ENCODE results near the gene RER1. TPM values are rescaled to one million over a fixed set of nuclear protein-coding genes. Genes with fewer than 3 reads are reported as not detected.

RER1 gene
- total RNA-seq, 4 donors from 2014 or later: 73.5 to 101 (median 83.7) TPM

- H3K9me3 ChIP-seq: no peaks in the 10 kb centered on the region
- intact Hi-C loops (cut with DNase I): no loop called here
- 40 to 43% methylated on average over 5 to 8 of the region's 13 CpGs for WGBS, 2 donors
Measured at GRCh38 chr1:2433196-2433595, 41.6 kb downstream of the RER1 start.

DNA sequence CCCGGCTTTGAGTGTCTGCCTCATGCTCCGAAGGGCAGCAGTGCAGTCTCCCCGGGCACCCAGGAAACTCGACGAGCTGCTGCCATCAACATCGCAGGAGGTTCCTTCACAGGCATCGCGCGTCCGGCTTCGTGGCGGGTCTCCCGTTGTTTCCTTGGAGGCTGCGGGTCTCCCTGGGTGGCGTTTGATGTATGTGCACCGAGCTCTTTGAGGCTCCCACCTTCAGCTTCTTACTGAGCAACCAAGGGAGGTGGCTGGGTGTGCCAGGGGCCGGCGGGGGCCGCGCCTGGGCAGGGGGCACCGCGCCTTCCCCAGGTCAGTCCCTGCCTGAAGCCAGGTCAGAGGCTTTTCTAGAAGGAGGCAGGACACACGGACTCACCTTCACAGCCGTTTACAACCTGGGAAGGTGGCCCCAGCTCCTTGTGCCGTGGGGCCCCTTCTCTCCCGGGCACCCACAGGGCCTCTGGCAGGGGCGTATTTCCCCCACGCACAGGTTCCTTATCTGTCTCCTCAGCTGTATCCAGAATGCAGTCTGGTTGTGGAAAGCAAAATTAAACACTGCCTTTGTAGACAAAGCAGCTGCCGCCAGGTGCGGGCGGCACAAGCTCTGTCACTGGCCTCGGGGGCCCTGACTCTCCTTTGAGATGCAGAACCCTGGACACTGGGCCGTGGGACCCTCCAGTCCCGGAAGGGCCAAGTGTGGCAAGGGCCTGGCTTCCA lies 42.5 kb downstream of the RER1 start:
- no peaks in the 10 kb centered on the region for H3K27me3 ChIP-seq
- H3K9me3 ChIP-seq: no peaks in the 10 kb centered on the region
- 69 to 80% methylated on average over 13 to 26 of the region's 34 CpGs for WGBS, 2 donors
- TF ChIP-seq CTCF (IDR thresholded peaks at IDR 0.05) (no peak), POLR2A (IDR thresholded peaks at IDR 0.05) (no peak)
- intact Hi-C loops (cut with DNase I): no loop called here
- H3K4me1 ChIP-seq: peaks cover 0 to 10% of the 10 kb centered on the region in 2 donors
- H3K27ac ChIP-seq: no peak overlapping the region
- H3K4me3 ChIP-seq (replicated peaks in 1 of 3): no peak overlapping the region
- H3K36me3 ChIP-seq: no peaks in the 10 kb centered on the region
- DNase-seq: no peak

More at GRCh38 chr1:2433196-2433595, 41.6 kb downstream of the RER1 start:
- no peak overlapping the region for H3K27ac ChIP-seq
- H3K27me3 ChIP-seq: no peaks in the 10 kb centered on the region
- TF ChIP-seq CTCF (IDR thresholded peaks at IDR 0.05): no peak
- no peak for TF ChIP-seq POLR2A (IDR thresholded peaks at IDR 0.05)
- H3K4me3 ChIP-seq (replicated peaks in 1 of 3): no peak overlapping the region
- DNase-seq: peak in 1 of 2 donors; percentile 17
- no peaks in the 10 kb centered on the region for H3K36me3 ChIP-seq
- peaks cover 0 to 10% of the 10 kb centered on the region in 2 donors for H3K4me1 ChIP-seq

DNA sequence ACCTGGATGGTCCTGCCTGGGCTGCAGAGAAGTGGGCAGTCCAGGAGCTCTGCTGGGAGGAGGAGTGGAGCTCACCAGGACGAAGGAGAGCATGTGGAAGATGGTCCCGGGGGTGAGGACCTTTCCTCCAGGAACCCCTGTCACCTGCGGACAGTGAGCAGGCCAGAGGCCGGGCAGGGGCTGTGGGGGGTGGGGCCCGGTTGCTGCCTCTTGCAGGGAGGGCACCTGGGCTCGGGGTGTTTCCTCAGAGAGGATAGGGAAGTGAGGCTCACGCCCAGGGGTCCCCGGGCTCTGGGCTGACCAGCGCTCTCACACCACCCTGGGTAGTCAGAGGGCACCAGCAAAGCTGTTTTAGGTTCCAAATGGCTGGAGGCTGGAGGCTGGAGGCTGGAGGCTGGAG lies 43.5 kb downstream of the RER1 start:
- H3K27ac ChIP-seq: no peak overlapping the region
- WGBS, 2 donors: 60 to 71% methylated on average over 5 to 9 of the region's 9 CpGs
- no peak overlapping the region for H3K4me3 ChIP-seq (replicated peaks in 1 of 3)
- peaks cover 0 to 10% of the 10 kb centered on the region in 2 donors for H3K4me1 ChIP-seq
- H3K36me3 ChIP-seq: no peaks in the 10 kb centered on the region
- H3K27me3 ChIP-seq: no peaks in the 10 kb centered on the region
- no peak for TF ChIP-seq POLR2A (IDR thresholded peaks at IDR 0.05)
- TF ChIP-seq CTCF (IDR thresholded peaks at IDR 0.05): no peak
- no peaks in the 10 kb centered on the region for H3K9me3 ChIP-seq
- intact Hi-C loops (cut with DNase I): no loop called here
- DNase-seq: no peak

DNA sequence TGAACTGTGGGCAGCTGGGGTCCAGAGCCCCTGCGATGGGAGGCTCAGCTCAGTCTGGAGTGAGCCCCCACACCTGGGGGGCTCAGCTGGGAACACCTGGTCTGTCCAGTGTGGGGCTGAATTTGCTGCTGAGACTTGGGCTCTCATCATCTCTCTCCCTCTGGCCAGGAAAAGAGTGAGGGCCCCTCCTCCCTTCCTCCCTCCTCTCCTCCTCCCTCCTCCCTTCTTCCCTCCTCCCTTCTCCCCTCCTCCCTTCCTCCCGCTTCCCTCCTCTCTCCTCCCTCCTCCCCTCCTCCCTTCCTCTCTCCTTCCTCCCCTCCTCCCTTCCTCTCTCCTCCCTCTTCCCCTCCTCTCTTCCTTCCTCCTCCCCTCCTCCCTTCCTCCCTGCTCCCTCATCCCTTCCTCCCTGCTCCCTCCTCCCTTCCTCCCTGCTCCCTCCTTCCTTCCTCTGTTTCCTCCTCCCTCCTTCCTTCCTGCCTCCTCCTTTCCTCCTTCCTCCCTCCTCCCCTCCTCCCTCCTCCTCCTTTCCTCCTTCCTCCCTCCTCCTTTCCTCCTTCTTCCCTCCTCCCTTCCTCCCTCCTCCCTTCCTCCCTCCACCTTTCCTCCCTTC lies 44.2 kb downstream of the RER1 start:
- Histone ChIP-seq H3K36me3 (no peaks in the 10 kb centered on the region), H3K4me3 (replicated peaks in 1 of 3) (no peak overlapping the region), H3K27ac (no peak overlapping the region), H3K27me3 (no peaks in the 10 kb centered on the region), H3K9me3 (no peaks in the 10 kb centered on the region), H3K4me1 (peaks cover 0 to 10% of the 10 kb centered on the region in 2 donors)
- no peak for TF ChIP-seq POLR2A (IDR thresholded peaks at IDR 0.05)
- WGBS, 2 donors: 78 to 89% methylated on average over 2 of the region's 2 CpGs
- intact Hi-C loops (cut with DNase I): no loop called here
- DNase-seq: no peak

- H3K36me3 ChIP-seq: no peaks in the 10 kb centered on the region
- TF ChIP-seq CTCF (IDR thresholded peaks at IDR 0.05) (no peak), POLR2A (IDR thresholded peaks at IDR 0.05) (no peak)
- WGBS, 2 donors: 100% methylated on average over 1 to 3 of the region's 7 CpGs
- H3K4me1 ChIP-seq: peaks cover 0 to 10% of the 10 kb centered on the region in 2 donors
- H3K9me3 ChIP-seq: no peaks in the 10 kb centered on the region
- intact Hi-C loops (cut with DNase I): no loop called here
- H3K27me3 ChIP-seq: no peaks in the 10 kb centered on the region
- no peak for DNase-seq
- no peak overlapping the region for H3K4me3 ChIP-seq (replicated peaks in 1 of 3)
- H3K27ac ChIP-seq: no peak overlapping the region
Measured at GRCh38 chr1:2436876-2437275, 45.2 kb downstream of the RER1 start.
